SH-SY5Y (cell line): Measurements from ENCODE around the gene SFT2D2.

ENCODE experiments used
- GATA2 ChIP-seq: IDR thresholded peaks from 2 replicates; pipeline ENCODE4 v1.6.1; 2011; ENCODE audit warnings: mild to moderate bottlenecking, low read depth, low read length
- GATA3 ChIP-seq: IDR thresholded peaks from 2 replicates; pipeline ENCODE4 v1.6.1; 2011; ENCODE audit warnings: low read depth, mild to moderate bottlenecking, low read length, moderate library complexity

DNA sequence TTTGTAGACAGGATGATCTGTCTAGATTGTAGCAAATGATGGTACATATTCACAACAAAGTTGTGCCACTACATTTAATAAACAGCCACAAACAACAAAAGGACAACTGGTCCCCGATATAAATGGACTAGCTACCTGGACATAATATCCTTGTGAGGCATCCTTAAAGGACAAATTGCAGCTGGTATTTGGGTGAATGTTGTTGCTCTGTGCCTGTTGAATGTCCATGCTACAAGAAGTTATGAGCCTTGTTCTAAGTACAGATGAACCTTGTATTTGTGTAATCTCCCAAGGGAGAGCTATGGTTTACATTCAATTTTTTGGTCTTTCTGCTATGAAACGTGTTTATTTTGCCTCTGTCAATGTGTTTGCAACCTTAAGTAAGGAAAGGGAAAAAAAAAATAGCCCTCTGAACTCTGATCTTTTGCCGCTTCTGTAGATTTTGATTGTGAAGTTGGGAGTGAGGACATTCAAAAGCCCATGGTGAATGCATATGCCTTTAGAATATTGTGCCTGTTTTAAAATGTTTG, 26.5 kb downstream of the SFT2D2 start:
- no peak for TF ChIP-seq GATA3
- no peak for TF ChIP-seq GATA2
